ENCODE measurements around the gene TENT4A.

Gene TENT4A

GRCh38 chr5:6730407-6730806, 17.2 kb downstream of the TENT4A start:
- Histone ChIP-seq H3K27me3 (replicated peaks; ENCODE audit: control insufficient read depth, insufficient read depth, low read length, poor library complexity, severe bottlenecking) (no peaks in the 10 kb centered on the region), H3K36me3 (ENCODE audit: control insufficient read depth, insufficient read depth, low read length) (peaks cover 8% of the 10 kb centered on the region), H3K4me1 (ENCODE audit: control insufficient read depth, insufficient read depth, low read length, poor library complexity, severe bottlenecking) (peaks cover 23% of the 10 kb centered on the region), H3K4me3 (ENCODE audit: insufficient read depth, low read depth, low read length, poor library complexity, severe bottlenecking) (no peak overlapping the region), H3K27ac (ENCODE audit: insufficient read depth, low read length, poor library complexity, severe bottlenecking) (no peak overlapping the region), H3K9me3 (ENCODE audit: control insufficient read depth, low read length) (no peaks in the 10 kb centered on the region)
- no peak for DNase-seq

DNA sequence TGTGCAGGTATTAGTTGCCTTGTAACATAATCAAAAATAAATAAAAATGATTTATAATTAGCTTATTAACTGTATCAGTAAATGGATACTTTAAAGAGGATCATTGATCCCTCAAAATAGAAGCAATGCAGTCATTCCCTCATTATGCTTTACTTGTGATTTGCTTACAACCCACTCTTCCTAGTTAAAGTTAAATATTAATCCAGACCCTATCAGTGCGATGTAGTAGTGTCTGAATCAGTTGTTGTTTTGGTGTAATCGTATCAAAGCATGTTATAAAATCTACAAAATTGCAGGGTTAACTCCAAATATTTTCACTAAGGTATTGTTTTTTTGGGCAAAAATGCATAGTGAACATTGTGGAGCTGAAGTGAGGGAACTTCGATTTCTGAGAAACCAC, 17.6 kb downstream of the TENT4A start:
- H3K36me3 ChIP-seq (ENCODE audit: control insufficient read depth, insufficient read depth, low read length): peaks cover 7% of the 10 kb centered on the region
- no peak for DNase-seq
- H3K4me1 ChIP-seq (ENCODE audit: control insufficient read depth, insufficient read depth, low read length, poor library complexity, severe bottlenecking): peaks cover 23% of the 10 kb centered on the region
- H3K27ac ChIP-seq (ENCODE audit: insufficient read depth, low read length, poor library complexity, severe bottlenecking): no peak overlapping the region
- H3K4me3 ChIP-seq (ENCODE audit: insufficient read depth, low read depth, low read length, poor library complexity, severe bottlenecking): no peak overlapping the region
- H3K27me3 ChIP-seq (replicated peaks; ENCODE audit: control insufficient read depth, insufficient read depth, low read length, poor library complexity, severe bottlenecking): no peaks in the 10 kb centered on the region
- H3K9me3 ChIP-seq (ENCODE audit: control insufficient read depth, low read length): no peaks in the 10 kb centered on the region

- no peak for DNase-seq
- no peak overlapping the region for H3K4me3 ChIP-seq (ENCODE audit: insufficient read depth, low read depth, low read length, poor library complexity, severe bottlenecking)
These were observed 18.4 kb downstream of the TENT4A start for GRCh38 chr5:6731465-6732237.

DNA sequence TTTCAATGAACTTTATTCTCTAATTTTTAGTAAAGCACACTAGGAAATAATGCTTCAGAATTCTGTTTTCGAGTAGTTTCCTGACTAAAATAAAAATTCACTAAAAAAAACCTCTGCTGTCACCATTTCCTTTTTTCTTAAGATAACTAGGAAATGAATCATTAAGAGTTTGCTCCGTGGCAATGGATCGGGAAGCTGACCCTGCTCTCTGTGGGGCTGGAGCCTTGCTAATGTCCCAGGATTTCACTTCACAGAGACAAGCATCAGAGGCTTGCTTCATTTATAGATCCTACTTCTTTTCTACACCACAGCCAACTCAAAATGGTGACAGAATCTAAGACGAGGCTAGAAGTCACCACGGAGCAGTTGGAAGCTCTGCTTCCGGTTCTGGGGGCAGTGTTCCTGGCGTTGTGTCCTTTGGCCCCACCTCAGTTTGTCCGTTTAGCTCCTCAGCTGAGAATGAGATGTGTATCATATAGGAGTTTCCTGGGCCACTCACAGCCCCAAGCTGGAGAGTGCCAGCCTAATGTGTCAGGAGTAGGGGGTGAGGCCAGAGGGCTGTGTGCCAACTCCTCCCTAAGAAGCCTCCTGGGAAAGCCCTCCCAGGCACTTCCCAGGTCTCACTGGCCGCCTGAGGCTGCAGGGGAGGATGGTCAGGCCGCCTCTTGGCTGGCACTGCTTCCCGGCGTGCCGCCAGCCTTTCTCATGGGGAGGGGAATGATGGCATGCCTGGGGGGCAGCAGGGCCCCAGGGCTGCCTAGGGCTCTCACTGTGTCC, 19.6 kb downstream of the TENT4A start:
- H3K9me3 ChIP-seq (ENCODE audit: control insufficient read depth, low read length): no peaks in the 10 kb centered on the region
- no peaks in the 10 kb centered on the region for H3K27me3 ChIP-seq (replicated peaks; ENCODE audit: control insufficient read depth, insufficient read depth, low read length, poor library complexity, severe bottlenecking)
- H3K4me3 ChIP-seq (ENCODE audit: insufficient read depth, low read depth, low read length, poor library complexity, severe bottlenecking): no peak overlapping the region
- peaks cover 7% of the 10 kb centered on the region for H3K36me3 ChIP-seq (ENCODE audit: control insufficient read depth, insufficient read depth, low read length)
- DNase-seq: no peak
- no peak overlapping the region for H3K27ac ChIP-seq (ENCODE audit: insufficient read depth, low read length, poor library complexity, severe bottlenecking)
- H3K4me1 ChIP-seq (ENCODE audit: control insufficient read depth, insufficient read depth, low read length, poor library complexity, severe bottlenecking): peaks cover 23% of the 10 kb centered on the region

More at GRCh38 chr5:6731465-6732237, 18.4 kb downstream of the TENT4A start:
- no peaks in the 10 kb centered on the region for H3K27me3 ChIP-seq (replicated peaks; ENCODE audit: control insufficient read depth, insufficient read depth, low read length, poor library complexity, severe bottlenecking)
- H3K9me3 ChIP-seq (ENCODE audit: control insufficient read depth, low read length): no peaks in the 10 kb centered on the region
- peaks cover 23% of the 10 kb centered on the region for H3K4me1 ChIP-seq (ENCODE audit: control insufficient read depth, insufficient read depth, low read length, poor library complexity, severe bottlenecking)
- no peaks in the 10 kb centered on the region for H3K36me3 ChIP-seq (ENCODE audit: control insufficient read depth, insufficient read depth, low read length)
- no peak overlapping the region for H3K27ac ChIP-seq (ENCODE audit: insufficient read depth, low read length, poor library complexity, severe bottlenecking)

DNA sequence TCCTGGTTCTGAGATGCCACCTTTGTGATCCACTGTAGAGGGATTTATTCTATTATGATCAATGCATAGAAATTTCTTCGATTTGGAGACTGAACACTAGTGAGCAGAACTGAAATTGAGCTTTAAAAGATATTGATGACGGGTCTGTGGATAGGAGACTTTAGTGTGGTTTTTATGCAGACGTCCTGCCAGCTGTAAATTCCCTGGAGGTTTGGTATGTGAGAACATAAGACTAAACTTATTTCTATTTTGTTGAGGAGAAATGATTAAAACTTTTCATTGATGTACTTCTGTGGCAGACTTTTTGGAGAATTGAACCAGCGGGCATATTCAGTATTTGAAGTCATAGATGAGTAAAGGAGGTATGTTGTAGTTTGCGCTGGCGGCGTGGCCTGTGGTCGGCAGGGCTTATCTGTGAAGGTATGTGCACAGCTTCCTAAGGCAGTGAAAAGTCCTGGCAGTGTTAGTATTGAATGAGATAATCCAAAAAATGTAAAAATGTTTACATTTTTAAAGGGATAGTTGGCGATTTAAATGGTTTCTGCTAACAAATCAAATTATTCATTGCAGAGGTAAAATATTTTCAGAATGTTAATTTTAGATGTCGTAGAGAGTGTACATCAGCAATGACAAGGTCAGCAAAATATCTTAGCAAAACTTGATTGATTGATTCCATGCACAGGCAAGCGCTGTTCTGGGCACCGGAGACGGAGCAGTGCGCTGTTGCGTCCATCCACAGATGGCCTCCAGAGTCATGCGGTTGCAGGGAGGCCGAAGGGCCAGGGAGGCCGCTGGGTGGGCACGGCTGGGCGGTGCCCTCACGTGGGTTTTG, 20.4 kb downstream of the TENT4A start:
- Histone ChIP-seq H3K36me3 (ENCODE audit: control insufficient read depth, insufficient read depth, low read length) (peaks cover 10% of the 10 kb centered on the region), H3K27ac (ENCODE audit: insufficient read depth, low read length, poor library complexity, severe bottlenecking) (no peak overlapping the region), H3K9me3 (ENCODE audit: control insufficient read depth, low read length) (no peaks in the 10 kb centered on the region), H3K4me3 (ENCODE audit: insufficient read depth, low read depth, low read length, poor library complexity, severe bottlenecking) (no peak overlapping the region), H3K27me3 (replicated peaks; ENCODE audit: control insufficient read depth, insufficient read depth, low read length, poor library complexity, severe bottlenecking) (no peaks in the 10 kb centered on the region), H3K4me1 (ENCODE audit: control insufficient read depth, insufficient read depth, low read length, poor library complexity, severe bottlenecking) (peaks cover 15% of the 10 kb centered on the region)
- DNase-seq: no peak

GRCh38 chr5:6734243-6734700, 21.0 kb downstream of the TENT4A start:
- no peak overlapping the region for H3K27ac ChIP-seq (ENCODE audit: insufficient read depth, low read length, poor library complexity, severe bottlenecking)

GRCh38 chr5:6734781-6735180, 21.5 kb downstream of the TENT4A start:
- H3K36me3 ChIP-seq (ENCODE audit: control insufficient read depth, insufficient read depth, low read length): peaks cover 19% of the 10 kb centered on the region
- no peak overlapping the region for H3K4me3 ChIP-seq (ENCODE audit: insufficient read depth, low read depth, low read length, poor library complexity, severe bottlenecking)
- no peak overlapping the region for H3K27ac ChIP-seq (ENCODE audit: insufficient read depth, low read length, poor library complexity, severe bottlenecking)
- no peaks in the 10 kb centered on the region for H3K9me3 ChIP-seq (ENCODE audit: control insufficient read depth, low read length)
- peaks cover 7% of the 10 kb centered on the region for H3K4me1 ChIP-seq (ENCODE audit: control insufficient read depth, insufficient read depth, low read length, poor library complexity, severe bottlenecking)
- DNase-seq: no peak
- H3K27me3 ChIP-seq (replicated peaks; ENCODE audit: control insufficient read depth, insufficient read depth, low read length, poor library complexity, severe bottlenecking): no peaks in the 10 kb centered on the region

More at GRCh38 chr5:6734243-6734700, 21.0 kb downstream of the TENT4A start:
- peaks cover 12% of the 10 kb centered on the region for H3K4me1 ChIP-seq (ENCODE audit: control insufficient read depth, insufficient read depth, low read length, poor library complexity, severe bottlenecking)
- no peaks in the 10 kb centered on the region for H3K9me3 ChIP-seq (ENCODE audit: control insufficient read depth, low read length)
- no peaks in the 10 kb centered on the region for H3K27me3 ChIP-seq (replicated peaks; ENCODE audit: control insufficient read depth, insufficient read depth, low read length, poor library complexity, severe bottlenecking)
- DNase-seq: no peak
- H3K4me3 ChIP-seq (ENCODE audit: insufficient read depth, low read depth, low read length, poor library complexity, severe bottlenecking): no peak overlapping the region
- H3K36me3 ChIP-seq (ENCODE audit: control insufficient read depth, insufficient read depth, low read length): peaks cover 14% of the 10 kb centered on the region

- no peaks in the 10 kb centered on the region for H3K4me1 ChIP-seq (ENCODE audit: control insufficient read depth, insufficient read depth, low read length, poor library complexity, severe bottlenecking)
- peaks cover 32% of the 10 kb centered on the region for H3K36me3 ChIP-seq (ENCODE audit: control insufficient read depth, insufficient read depth, low read length)
- no peaks in the 10 kb centered on the region for H3K9me3 ChIP-seq (ENCODE audit: control insufficient read depth, low read length)
- H3K27me3 ChIP-seq (replicated peaks; ENCODE audit: control insufficient read depth, insufficient read depth, low read length, poor library complexity, severe bottlenecking): no peaks in the 10 kb centered on the region
- DNase-seq: no peak
- no peak overlapping the region for H3K4me3 ChIP-seq (ENCODE audit: insufficient read depth, low read depth, low read length, poor library complexity, severe bottlenecking)
- no peak overlapping the region for H3K27ac ChIP-seq (ENCODE audit: insufficient read depth, low read length, poor library complexity, severe bottlenecking)
These were observed 22.9 kb downstream of the TENT4A start for GRCh38 chr5:6736106-6736505.

- Histone ChIP-seq H3K27me3 (replicated peaks; ENCODE audit: control insufficient read depth, insufficient read depth, low read length, poor library complexity, severe bottlenecking) (no peaks in the 10 kb centered on the region), H3K4me1 (ENCODE audit: control insufficient read depth, insufficient read depth, low read length, poor library complexity, severe bottlenecking) (no peaks in the 10 kb centered on the region), H3K9me3 (ENCODE audit: control insufficient read depth, low read length) (no peaks in the 10 kb centered on the region), H3K36me3 (ENCODE audit: control insufficient read depth, insufficient read depth, low read length) (peaks cover 35% of the 10 kb centered on the region), H3K27ac (ENCODE audit: insufficient read depth, low read length, poor library complexity, severe bottlenecking) (no peak overlapping the region), H3K4me3 (ENCODE audit: insufficient read depth, low read depth, low read length, poor library complexity, severe bottlenecking) (no peak overlapping the region)
- DNase-seq: no peak
These were observed 23.4 kb downstream of the TENT4A start for GRCh38 chr5:6736524-6737042.
